Endothelial cell of umbilical vein (primary cell): ENCODE data around the gene LRRC47.

Source experiments
- CTCF ChIP-seq, 2 donors: IDR thresholded peaks; 1 replicate in 1 of 2; 2 replicates in 1 of 2; pipeline ENCODE4 v1.5.1; 2011; ENCODE audit warnings: low read length in 2 of 2, mild to moderate bottlenecking in 2 of 2, moderate library complexity in 2 of 2, control low read depth in 1 of 2, inconsistent platforms in 1 of 2, low read depth in 1 of 2; ENCODE audit not compliant: insufficient read depth in 1 of 2; ENCODE audit errors: extremely low read depth in 1 of 2
- EZH2 ChIP-seq: IDR thresholded peaks from 2 replicates; pipeline ENCODE4 v1.6.1; 2012; ENCODE audit warnings: borderline replicate concordance, low read depth, mild to moderate bottlenecking, moderate library complexity, low read length, inconsistent platforms; ENCODE audit not compliant: severe bottlenecking
- GATA2 ChIP-seq: IDR thresholded peaks from 2 replicates; pipeline ENCODE4 v1.7.0; 2011; ENCODE audit warnings: low read depth, mild to moderate bottlenecking, moderate library complexity, mixed read lengths, low read length; ENCODE audit not compliant: insufficient read length, insufficient read depth
- JUN ChIP-seq: IDR thresholded peaks from 2 replicates; pipeline ENCODE4 v1.6.1; 2011; ENCODE audit warnings: borderline replicate concordance, low read depth; ENCODE audit not compliant: insufficient read length, insufficient read depth
- POLR2A ChIP-seq: IDR thresholded peaks from 2 replicates; pipeline ENCODE4 v1.6.1; 2012; ENCODE audit warnings: low read depth, mild to moderate bottlenecking, control low read depth, low read length
- POLR2AphosphoS5 ChIP-seq: IDR thresholded peaks from 2 replicates; pipeline ENCODE4 v1.6.1; 2012; ENCODE audit warnings: low read depth, mild to moderate bottlenecking, control low read depth, low read length, moderate library complexity; ENCODE audit not compliant: insufficient read depth

DNA sequence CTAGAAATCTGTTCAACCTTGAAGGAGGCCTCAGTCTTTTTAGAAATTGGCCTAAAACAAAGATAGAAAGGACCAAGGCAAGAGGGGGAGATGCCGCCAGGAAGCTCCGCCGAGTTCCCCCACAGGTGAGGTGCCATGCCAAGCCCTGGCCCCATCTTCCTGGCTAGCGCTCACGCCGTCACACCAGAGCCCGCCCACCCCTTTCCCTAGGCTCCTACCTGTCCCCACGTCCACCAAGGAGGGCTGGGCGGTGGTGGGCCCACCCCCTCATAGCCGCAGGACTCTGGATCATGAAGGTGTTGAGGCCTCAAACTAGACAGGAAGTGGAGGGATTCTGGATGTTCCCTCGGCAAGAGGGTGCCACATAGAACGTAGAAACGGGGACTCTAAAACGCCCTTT lies 59.6 kb downstream of the LRRC47 start:
- no peak for TF ChIP-seq CTCF (IDR thresholded peaks at IDR 0.05; ENCODE audit: extremely low read depth in 1 of 2, insufficient read depth in 1 of 2, low read depth in 1 of 2, low read length in 2 of 2)
- no peak for TF ChIP-seq EZH2
- TF ChIP-seq POLR2A: no peak
- no peak for TF ChIP-seq POLR2AphosphoS5
- no peak for TF ChIP-seq GATA2
- TF ChIP-seq JUN: no peak
